ENCODE measurements around the gene ZSWIM5.
"Not testable (repeated sequence)": the region's sequence is repeated elsewhere in the genome, so short reads cannot be mapped to it uniquely, and the experiment has no call there.

ZSWIM5 gene

DNA sequence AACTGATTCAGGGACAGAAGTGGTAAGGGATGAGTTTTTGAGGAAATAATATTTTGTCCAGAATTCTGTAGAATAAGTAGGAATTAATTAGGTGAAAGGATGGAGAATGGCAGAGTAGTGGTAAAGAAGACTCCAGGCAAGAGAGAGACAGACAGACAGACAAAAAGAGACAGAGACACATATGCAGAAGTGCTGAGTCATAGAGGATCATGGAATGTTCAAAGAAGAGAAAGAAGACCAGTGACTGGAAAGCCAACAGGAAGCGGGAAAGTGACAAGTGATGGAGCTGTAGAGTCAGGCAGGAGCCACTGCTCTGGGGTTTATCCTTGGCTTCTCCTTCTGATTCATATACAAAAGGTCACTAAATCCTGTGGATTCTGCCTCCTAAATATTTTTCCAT lies 108.5 kb downstream of the ZSWIM5 start:
- no peak for DNase-seq (ENCODE audit: low read depth in 1 of 2, low spot score in 1 of 2)

DNA sequence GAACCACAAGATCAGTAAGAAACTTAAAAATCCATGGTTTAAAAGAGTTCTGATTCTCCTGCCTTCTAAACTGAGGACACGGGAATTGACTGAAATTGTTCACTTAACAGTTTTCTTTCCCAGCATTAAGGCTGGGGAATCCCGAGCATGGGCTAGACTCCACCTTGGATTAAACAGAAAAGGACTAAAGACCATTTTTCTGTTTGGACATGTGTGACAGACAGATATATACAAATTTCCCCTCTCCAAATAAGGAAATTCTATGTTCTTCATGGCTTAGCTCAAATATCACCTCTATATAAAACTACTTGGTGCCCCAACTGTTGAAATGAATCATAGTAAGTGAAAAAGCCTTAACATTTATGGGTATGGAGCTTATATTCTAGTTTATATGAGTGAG lies 109.3 kb downstream of the ZSWIM5 start:
- no peak for DNase-seq (ENCODE audit: low read depth in 1 of 2, low spot score in 1 of 2)

GRCh38 chr1:45095450-45095849 lies 111.0 kb downstream of the ZSWIM5 start:
- no peak for DNase-seq (ENCODE audit: low read depth in 1 of 2, low spot score in 1 of 2)

GRCh38 chr1:45094371-45094770 lies 112.0 kb downstream of the ZSWIM5 start:
- not testable (repeated sequence) for DNase-seq (ENCODE audit: low read depth in 1 of 2, low spot score in 1 of 2)

- DNase-seq (ENCODE audit: low read depth in 1 of 2, low spot score in 1 of 2) = no peak
Observed at GRCh38 chr1:45093334-45093733, 113.1 kb downstream of the ZSWIM5 start.

DNA sequence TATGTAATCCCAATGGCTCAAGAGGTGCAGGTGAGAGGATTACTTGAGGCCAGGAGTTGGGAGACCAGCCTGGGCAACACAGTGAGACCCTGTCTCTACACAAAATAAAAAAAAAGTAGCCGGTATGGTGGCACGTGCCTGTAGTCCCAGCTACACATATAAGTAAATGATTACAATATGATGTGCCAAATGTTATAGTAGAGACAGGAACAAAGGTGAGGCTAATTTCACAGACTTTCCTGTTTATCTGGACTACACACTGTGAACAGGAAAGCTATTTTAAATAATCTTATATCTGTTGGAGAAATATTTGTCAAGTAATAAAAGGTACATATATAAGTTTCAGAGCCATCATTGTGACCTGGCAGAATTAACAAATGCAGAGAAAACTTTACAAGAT lies 116.7 kb downstream of the ZSWIM5 start:
- DNase-seq (ENCODE audit: low read depth in 1 of 2, low spot score in 1 of 2) = no peak

GRCh38 chr1:45084562-45084961 lies 121.8 kb downstream of the ZSWIM5 start:
- DNase-seq (ENCODE audit: low read depth in 1 of 2, low spot score in 1 of 2) = no peak

DNA sequence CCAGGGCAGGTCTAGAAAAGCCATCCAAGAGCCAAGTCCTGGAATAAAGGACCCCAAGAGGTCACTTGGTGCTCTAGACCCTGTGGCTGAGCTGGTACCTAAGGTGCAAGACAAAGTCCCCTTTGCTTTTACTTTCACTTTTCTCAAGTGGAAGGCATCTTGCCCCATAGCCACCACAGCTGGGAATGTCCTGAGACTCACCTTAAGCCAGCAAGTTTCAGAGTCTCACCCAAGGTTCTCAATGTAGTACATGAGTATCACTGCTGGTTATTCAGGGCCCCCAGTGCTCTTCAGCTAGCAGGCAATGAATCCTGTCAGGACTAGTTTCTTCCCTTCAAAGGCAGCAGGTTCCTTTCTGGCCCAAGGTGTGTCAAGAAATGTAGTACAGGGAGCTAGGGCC lies 126.9 kb downstream of the ZSWIM5 start:
- DNase-seq (ENCODE audit: low read depth in 1 of 2, low spot score in 1 of 2) = no peak

- DNase-seq (ENCODE audit: low read depth in 1 of 2, low spot score in 1 of 2) = not testable (repeated sequence)
Observed at GRCh38 chr1:45076959-45077358, 129.4 kb downstream of the ZSWIM5 start.

GRCh38 chr1:45071567-45071966 lies 134.8 kb downstream of the ZSWIM5 start:
- DNase-seq (ENCODE audit: low read depth in 1 of 2, low spot score in 1 of 2) = no peak

GRCh38 chr1:45067806-45068205 lies 138.6 kb downstream of the ZSWIM5 start:
- DNase-seq (ENCODE audit: low read depth in 1 of 2, low spot score in 1 of 2) = no peak

DNA sequence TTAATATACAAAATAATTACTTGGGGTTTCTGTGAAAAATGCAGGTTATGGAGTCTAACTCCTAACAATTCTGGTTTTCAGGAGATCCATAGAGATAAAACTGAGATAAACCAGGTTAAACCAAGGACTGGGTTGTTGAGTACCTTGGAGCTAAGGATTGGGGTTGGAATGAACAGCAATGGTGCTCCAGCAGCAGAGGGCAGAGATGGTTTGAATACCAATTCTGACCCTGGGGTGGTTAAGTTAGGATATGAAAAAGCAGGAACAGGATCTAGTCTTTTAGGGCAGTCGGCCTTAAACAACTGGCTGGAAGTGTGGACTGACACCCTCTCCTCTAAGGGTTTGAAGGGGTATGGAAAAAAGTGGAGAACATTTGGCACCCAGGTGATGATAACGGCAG lies 141.3 kb downstream of the ZSWIM5 start:
- DNase-seq (ENCODE audit: low read depth in 1 of 2, low spot score in 1 of 2) = no peak

DNA sequence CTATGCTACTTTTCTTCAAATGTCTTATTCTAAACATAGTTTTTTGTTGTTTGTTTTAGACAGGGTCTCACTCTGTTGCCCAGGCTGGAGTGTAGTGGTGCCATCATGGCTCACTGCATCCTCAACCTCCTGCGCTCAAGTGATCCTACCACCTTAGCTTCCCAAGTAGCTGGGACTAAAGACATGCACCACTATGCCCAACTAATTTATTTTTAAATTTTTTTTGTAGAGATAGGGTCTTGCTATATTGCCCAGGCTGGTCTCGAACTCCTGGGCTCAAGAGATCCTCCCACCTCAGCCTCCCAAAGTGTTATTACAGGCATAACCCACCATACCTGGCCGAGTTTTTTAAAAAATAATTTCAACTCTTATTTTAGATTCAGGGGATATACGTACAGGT lies 143.9 kb downstream of the ZSWIM5 start:
- DNase-seq (ENCODE audit: low read depth in 1 of 2, low spot score in 1 of 2) = not testable (repeated sequence)

- DNase-seq (ENCODE audit: low read depth in 1 of 2, low spot score in 1 of 2) = no peak
Observed at GRCh38 chr1:45059829-45060228, 146.6 kb downstream of the ZSWIM5 start.

DNA sequence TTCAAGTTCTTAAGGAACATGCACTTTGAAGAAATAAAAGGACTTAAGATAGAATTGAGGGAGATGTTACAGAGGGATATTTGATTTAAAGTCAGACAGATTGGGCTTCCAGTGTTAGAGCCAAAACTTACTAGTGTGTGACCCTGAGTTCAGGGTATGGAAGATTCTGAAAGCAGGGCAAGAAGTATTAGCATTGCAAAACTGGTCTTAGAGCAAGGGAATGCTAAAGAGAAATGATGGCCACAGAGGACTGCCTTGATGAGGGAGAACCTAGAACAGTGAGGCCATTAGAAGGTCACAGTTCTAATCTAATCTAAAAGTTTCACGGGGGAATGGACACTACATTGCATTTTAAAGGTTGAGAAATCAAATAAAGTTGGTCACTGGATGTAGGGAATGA lies 148.9 kb downstream of the ZSWIM5 start:
- DNase-seq (ENCODE audit: low read depth in 1 of 2, low spot score in 1 of 2) = no peak

GRCh38 chr1:45051005-45051772 lies 155.2 kb downstream of the ZSWIM5 start:
- no peak for DNase-seq (ENCODE audit: low read depth in 1 of 2, low spot score in 1 of 2)

DNA sequence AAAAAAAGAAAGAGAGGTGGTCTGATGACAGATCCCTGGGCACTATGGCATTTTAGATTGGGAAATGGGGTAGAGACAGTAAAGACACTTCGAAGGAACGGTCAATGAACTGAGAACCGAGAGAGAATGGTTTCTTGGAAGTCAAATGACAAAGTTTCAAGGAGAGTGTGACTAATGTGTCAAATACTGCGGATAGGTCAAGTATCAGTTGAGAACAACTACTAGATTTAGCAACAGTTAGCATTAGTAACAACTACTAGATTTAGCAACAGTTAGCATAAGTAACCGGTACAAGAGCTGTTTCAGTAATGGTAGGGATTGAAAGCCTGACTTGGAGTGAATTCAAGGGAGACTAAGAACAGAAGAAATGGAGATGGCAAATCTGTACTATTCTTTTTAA lies 159.4 kb downstream of the ZSWIM5 start:
- DNase-seq (ENCODE audit: low read depth in 1 of 2, low spot score in 1 of 2) = no peak

GRCh38 chr1:45044916-45045315 lies 161.5 kb downstream of the ZSWIM5 start:
- no peak for DNase-seq (ENCODE audit: low read depth in 1 of 2, low spot score in 1 of 2)

DNA sequence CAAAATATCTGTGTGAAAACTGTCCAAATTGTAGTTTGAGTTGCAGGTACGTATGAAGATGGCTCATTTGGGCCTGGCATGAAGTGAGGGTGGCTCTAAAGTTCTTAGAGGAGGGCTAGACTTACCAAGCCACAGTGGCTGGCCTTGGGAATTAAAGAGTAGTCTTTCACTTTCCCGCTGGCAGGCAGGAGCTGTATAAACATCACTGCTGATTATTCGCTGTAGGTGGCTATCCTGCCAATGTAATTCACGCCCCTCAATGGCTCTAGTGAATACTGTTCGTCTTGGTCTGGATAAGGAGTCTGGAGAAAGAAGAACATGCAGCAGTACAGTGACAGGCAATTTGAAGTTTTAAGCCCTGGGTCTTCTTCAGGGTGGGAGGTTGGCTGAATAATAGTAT lies 163.3 kb downstream of the ZSWIM5 start:
- no peak for DNase-seq (ENCODE audit: low read depth in 1 of 2, low spot score in 1 of 2)

DNA sequence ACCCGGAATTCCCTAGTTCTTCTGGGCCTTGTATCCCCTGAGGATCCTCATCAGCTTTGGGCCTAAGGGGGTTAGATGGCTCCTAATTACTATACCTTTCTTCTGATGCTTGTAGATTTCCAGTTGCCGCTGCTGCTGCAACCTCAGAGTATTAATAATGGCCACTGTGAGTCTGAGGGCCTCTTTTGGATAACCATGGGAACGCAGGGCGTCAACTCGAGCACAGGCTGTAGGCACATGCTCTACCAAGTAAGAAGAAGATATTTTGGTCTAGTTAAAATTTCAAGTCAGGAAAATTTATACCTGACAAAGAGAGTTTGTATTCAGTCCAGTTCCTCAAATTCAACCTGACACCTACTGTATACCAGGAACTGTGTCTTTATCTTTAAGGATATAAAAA lies 166.1 kb downstream of the ZSWIM5 start:
- DNase-seq (ENCODE audit: low read depth in 1 of 2, low spot score in 1 of 2) = no peak

DNA sequence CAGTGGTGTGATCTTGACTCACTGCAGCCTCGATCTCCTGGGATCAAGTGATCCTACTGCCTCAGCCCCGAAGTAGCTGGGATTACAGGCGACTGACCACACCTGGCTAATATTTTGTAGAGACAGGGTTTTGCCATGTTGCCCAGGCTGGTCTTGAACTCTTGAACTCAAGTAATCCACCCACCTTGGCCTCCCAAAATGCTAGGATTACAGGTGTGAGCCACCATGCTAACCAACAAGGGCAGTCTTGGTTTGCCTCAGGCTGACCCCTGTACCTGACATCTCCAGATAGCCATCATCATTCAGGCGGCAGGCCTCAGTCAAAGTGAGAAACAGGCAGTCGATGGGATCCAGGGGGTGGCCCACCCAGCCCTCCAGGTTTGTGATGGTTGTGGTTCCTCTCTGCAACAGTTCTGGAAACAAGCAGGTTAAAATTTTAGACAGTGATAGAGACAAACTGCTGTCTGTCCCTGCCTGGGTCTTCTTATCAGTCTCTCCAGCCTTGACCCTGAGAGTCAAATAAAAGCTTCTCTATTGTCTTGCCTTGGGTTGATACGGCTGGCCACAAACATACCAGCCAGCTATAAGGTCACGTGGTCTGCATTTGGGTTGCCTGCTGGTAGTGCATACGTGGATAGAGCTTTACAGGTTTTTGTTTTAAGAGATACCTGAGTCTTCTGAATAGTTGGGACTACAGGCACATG lies 167.6 kb downstream of the ZSWIM5 start:
- DNase-seq (ENCODE audit: low read depth in 1 of 2, low spot score in 1 of 2) = no peak

- no peak for DNase-seq (ENCODE audit: low read depth in 1 of 2, low spot score in 1 of 2)
Observed at GRCh38 chr1:45038240-45038639, 168.2 kb downstream of the ZSWIM5 start.

DNA sequence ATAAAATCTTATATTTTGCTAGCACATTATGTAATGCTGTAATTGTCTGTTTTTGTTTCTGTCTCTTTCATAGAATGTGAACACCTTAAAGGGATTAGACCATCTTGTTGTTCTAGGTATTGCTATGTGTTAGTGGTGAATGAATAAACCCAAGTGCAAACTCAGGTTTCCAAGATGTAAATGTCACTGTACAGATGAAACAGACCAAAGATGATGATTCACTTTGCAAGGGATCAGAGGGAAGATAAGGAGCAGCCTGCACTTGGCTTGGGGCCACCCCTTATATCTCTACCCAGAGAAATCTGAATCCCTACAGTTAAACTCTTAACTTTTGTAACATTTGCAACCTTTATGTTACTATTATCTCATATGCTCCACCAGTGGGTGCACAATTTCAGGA lies 168.9 kb downstream of the ZSWIM5 start:
- DNase-seq (ENCODE audit: low read depth in 1 of 2, low spot score in 1 of 2) = no peak

All from activated T-helper 1 cell treated with anti-CD3 and anti-CD28 coated beads, Interleukin-2, amount 50 U/mL, for 16 hours (primary cell).